GM18498 (cell line): ENCODE data around the gene RNF169.
"Not testable (repeated sequence)": the region's sequence is repeated elsewhere in the genome, so short reads cannot be mapped to it uniquely, and the experiment has no call there.

Experiments
- ATAC-seq: cut with Tn5 transposase; IDR thresholded peaks from one replicate; pipeline ENCODE4 v1.9.1; 2021; ENCODE audit warnings: mild to moderate bottlenecking, moderate library complexity; ENCODE audit not compliant: unreplicated experiment

RNF169 gene

DNA sequence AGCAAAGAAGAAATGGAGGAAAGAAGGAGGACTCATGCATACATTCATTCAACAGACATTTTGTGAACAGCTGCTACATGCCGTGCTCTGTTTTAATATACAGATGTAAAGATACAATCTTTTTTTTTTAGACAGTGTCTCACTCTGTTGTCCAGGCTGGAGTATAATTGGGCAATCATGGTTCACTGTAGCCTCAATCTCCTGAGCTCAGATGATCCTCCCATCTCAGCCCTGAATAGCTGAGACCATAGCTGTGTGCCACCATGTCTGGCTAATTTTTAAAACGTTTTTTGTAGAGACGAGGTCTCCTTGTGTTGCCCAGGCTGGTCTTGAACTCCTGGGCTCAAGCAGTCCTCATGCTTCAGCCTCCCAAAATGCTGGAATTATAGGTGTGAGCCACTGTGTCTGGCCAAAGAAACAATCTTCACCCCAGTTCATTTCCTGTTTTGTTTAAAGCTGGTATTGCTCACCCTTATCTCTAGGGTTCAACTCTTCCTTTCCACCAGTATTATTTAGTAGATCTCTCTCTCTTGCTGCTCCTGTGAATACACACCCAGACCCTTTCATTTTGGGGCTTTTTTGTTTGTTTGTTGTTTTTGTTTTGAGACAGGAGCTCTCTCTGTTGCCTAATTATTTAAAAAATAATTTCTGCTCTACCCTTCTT, 69.8 kb downstream of the RNF169 start:
- no peak for ATAC-seq

DNA sequence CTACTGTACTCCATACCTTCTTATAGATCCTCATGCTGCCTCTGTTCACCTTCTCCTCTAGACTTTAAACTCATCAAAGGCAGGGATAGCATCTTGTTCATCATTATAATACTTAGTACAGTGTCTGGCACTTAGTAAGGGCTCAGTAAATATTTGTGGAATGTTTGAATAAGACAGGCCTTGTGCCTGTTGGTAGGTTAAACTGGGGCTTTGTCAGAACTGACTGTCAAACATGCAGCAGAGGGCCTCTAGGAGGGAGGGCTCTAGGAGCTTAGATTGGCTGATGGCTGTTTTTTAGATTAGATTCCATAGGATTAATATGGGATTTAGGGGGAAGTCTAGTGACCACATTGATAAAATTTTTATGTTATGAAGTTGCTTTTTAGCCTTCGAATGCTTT, 70.8 kb downstream of the RNF169 start:
- no peak for ATAC-seq

DNA sequence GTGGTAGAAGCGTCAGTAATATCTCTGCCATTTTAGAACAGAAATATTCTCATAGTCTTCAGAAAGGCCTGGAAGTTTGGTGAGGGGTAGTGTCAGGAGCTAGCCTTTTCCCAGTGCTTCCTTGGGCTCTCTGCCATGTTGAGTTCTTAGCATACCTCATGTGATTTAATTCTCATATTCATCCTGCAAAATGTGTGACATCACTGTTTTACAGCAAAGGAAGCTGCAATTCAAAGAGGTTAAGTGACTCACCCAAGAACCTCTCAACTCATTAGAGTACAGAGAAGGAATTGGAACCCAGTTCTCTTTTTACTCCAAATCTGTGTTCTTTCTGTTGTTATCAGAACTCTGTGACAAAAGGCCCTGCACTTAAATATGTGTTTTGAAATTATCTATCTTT, 72.1 kb downstream of the RNF169 start:
- ATAC-seq = no peak

GRCh38 chr11:74822170-74822569, 73.5 kb downstream of the RNF169 start:
- no peak for ATAC-seq

DNA sequence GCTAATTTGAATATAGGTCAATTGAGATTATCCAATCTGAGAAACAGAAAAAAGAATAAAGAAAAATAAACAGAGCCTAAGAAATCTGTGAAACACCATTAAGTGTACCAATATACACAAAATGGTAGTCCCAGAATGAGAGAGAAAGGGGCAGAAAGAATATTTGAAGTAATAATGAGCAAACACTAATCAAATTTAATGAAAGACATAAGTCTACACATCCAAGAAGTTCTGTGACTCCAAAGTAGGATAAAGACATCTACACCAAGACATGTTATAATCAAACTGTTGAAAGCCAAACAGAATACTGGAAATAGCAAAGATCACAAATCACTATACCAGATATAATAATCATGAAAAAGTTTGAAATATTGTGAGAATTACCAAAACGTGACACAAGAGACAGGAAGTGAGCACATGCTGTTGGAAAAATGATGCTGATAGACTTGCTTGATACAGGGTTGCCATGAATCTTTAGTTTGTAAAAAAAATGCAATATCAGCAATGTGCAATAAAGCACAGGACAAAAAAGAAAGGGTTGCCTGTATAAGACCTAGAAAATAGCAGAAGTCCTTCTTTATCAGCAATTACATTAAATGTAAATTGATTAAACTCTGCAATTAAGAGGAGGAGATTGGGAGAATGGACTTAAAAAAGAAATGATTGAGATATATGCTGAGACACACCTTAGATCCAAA, 75.8 kb downstream of the RNF169 start:
- no peak for ATAC-seq

DNA sequence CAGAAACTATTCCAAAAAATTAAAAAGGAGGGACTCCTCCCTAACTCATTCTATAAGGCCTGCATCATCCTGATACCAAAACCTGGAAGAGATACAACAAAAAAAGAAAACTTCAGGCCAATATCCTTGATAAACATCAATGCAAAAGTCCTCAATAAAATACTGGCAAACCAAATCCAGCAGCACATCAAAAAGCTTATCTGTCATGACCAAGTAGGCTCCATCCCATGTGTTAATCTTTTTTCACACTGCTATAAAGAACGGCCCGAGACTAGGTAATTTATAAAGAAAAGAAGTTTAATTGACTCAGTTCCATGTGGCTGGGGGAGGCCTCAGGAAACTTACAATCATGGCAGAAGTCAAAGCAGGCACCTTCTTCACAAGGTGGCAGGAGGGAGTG, 76.9 kb downstream of the RNF169 start:
- ATAC-seq = not testable (repeated sequence)

GRCh38 chr11:74826901-74827300, 78.3 kb downstream of the RNF169 start:
- no peak for ATAC-seq

DNA sequence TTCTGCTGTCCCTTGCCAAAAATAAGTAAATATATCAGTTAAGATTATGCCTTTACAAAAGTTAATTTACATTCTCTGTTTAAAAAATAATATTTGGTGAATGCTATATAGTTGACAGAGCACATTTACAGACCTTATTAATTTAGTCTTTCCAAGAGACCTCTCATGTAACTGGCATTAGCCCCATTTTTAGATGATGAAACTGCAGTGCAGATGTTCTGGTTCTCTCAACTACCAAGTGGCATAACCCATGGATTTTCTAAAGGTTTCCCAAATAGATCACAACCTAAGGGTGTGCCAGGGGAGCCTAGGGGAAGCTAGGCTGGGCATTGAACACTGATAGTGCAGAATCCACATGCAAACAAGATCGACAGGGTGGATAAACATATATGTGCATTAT, 88.5 kb downstream of the RNF169 start:
- no peak for ATAC-seq

GRCh38 chr11:74838188-74838587, 89.5 kb downstream of the RNF169 start:
- no peak for ATAC-seq

GRCh38 chr11:74839446-74839845, 90.8 kb downstream of the RNF169 start:
- ATAC-seq = no peak

- ATAC-seq = no peak
These were observed 91.3 kb downstream of the RNF169 start for GRCh38 chr11:74839971-74840370.

DNA sequence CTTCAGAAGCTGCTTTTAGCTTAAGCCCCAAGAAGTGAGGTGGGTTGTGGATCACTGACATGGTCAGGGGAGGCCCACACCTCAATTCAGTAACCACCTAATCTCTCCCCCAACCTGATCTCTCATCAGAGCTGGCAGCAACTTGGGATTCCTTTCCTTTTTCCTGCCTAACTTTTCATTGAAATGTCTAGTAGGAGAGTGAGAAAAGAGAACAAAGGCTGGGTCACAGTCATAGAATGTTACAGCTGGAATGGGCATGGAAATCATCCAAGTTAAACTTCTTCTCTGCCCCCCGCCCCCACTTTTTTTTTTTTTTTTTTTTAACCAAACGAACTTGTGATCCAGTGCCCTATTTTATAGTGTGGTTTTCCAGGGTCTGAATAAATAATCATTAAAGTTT, 91.8 kb downstream of the RNF169 start:
- ATAC-seq = no peak

- ATAC-seq = no peak
These were observed 94.3 kb downstream of the RNF169 start for GRCh38 chr11:74842967-74843366.

GRCh38 chr11:74844072-74844471, 95.4 kb downstream of the RNF169 start:
- no peak for ATAC-seq

DNA sequence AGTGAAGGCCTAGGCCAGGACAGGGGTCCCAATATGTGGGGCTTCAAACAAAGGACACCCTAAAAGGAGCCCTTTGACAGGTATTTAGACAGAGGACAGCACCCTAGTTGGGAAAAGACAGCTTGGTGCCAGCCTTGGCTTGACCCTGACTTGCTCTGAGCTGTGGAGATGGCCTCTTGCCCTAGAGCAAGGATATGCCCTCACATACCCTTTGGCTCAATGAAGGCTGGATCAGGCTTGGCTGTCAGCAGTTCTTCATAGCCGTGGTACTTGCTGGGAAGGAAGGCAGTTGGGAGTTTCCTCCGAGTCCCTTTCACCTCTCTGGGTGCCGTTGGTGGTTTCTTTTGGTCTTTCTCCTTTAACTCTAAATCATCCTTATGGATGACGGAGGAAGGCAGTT, 96.2 kb downstream of the RNF169 start:
- ATAC-seq = no peak

DNA sequence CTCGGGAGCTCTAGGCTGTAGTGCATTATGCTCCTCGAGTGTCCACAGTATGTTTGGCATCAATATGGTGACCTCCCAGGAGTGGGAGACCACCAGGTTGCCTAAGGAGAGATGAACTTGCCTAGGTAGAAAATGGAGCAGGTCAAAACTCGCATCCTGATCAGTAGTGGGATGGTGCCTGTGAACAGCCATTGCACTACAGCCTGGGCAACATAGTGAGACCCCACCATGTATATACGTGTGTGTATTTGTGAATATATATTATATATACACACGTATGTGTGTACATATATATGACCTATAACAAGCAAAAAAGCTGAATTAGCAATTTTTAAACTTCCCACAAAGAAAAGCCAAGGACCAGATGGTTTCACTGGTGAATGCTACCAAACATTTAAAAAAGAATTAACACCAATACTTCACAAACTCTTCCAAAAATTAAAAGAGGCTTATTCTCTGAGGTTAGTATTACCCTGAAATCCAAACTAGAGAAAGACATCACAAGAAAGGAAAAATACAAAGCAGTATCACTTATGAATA, 97.4 kb downstream of the RNF169 start:
- ATAC-seq = no peak

- ATAC-seq = no peak
These were observed 98.1 kb downstream of the RNF169 start for GRCh38 chr11:74846770-74847169.

DNA sequence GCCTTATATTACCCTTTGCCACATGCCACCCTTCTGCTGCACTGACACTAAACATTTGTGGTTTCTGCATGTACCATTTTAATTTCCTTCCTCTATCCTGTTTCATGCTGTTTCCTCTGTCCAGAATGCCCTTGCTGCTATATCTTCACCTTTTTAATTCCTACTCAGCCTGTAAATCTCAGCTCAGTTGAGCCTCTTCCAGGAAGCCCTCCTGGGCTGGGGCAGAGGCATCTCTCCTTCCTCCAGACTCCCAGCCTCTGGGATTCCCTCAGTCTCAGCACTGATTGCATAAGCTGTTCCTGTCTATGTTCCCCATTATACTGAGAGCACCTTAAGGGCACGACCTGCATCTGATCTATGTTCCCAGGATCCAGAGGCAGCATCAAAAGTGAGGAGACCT, 98.7 kb downstream of the RNF169 start:
- ATAC-seq = no peak

GRCh38 chr11:74847895-74848294, 99.2 kb downstream of the RNF169 start:
- ATAC-seq = no peak

GRCh38 chr11:74849525-74850391, 101.1 kb downstream of the RNF169 start:
- ATAC-seq = no peak

GRCh38 chr11:74853223-74853622, 104.6 kb downstream of the RNF169 start:
- no peak for ATAC-seq

DNA sequence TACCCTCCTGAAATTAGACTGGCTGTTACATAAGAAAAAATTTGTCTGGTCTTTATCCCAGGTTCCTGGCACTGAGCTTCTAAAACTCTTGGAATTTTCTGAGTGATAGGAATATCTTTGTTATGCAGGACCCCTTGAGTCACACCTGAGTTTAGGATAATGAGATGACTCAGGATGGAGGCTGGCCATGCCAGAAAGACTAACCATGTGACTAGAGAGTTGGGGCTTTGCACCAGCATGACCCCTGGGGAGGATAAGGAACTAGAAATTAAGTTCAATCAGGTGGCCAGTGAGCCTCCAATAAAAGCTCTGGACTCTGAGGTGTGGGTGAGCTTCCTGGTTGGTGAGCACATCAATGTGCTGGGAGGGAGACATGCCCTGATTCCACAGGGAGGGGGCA, 112.1 kb downstream of the RNF169 start:
- no peak for ATAC-seq
